PC-3 (cell line): Measurements from ENCODE around the gene HMSD. TPM values are rescaled to one million over a fixed set of nuclear protein-coding genes. Genes with fewer than 3 reads are reported as not detected.

ENCODE experiments used
- ATAC-seq: fragments of 200-7000 bp; cut with Tn5 transposase; 2 replicates; pipeline ENCODE4 v1.9.1; 2020; ENCODE audit warnings: mild to moderate bottlenecking, moderate library complexity
- BruUV-seq: library from RNA; stranded (reverse); fragments of 400-500 nt; replicated peaks from 2 replicates; lab custom pipeline; 2021; lab: Mats Ljungman, UMichigan
- CTCF ChIA-PET: fragments of 300-600 bp; sonication (Branson Sonifier 250); formaldehyde crosslinking; loops from one replicate; lab custom pipeline; 2022; ENCODE audit warnings: antibody characterized with exemption; lab: Charles Lee
- POLR2A ChIA-PET: fragments of 300-600 bp; sonication (Branson Sonifier 250); formaldehyde crosslinking; loops from one replicate; lab custom pipeline; 2022; ENCODE audit warnings: antibody characterized with exemption; ENCODE audit not compliant: unreplicated experiment; lab: Charles Lee
- DNase-seq: peaks from one replicate; pipeline ENCODE4 v3.0.0-alpha.2; 2015
- H2AFZ ChIP-seq: fragments of 300-600 bp; sonication (generic); 2 replicates; pipeline ENCODE4 v1.6.0; 2016; ENCODE audit warnings: antibody characterized with exemption, low read length
- H3F3A ChIP-seq: fragments of 300-600 bp; sonication (generic); one replicate; pipeline ENCODE4 v1.6.0; 2017; ENCODE audit warnings: antibody characterized with exemption, low read length, control low read depth, mild to moderate bottlenecking; ENCODE audit not compliant: unreplicated experiment
- H3K27ac ChIP-seq: fragments of 300-600 bp; sonication (generic); 2 replicates; pipeline ENCODE4 v1.5.1; 2016; ENCODE audit warnings: mild to moderate bottlenecking, low read length
- H3K27me3 ChIP-seq: fragments of 300-600 bp; sonication (generic); 2 replicates; pipeline ENCODE4 v1.6.1; 2016; ENCODE audit warnings: low read length, mixed read lengths
- H3K36me3 ChIP-seq: fragments of 300-600 bp; sonication (generic); 2 replicates; pipeline ENCODE4 v1.6.1; 2016; ENCODE audit warnings: low read depth, mixed run types, low read length, mixed read lengths
- H3K4me1 ChIP-seq: fragments of 300-600 bp; sonication (generic); 2 replicates; pipeline ENCODE4 v1.5.1; 2016; ENCODE audit warnings: low read length; ENCODE audit not compliant: insufficient read depth
- H3K4me2 ChIP-seq: fragments of 300-600 bp; sonication (generic); 2 replicates; pipeline ENCODE4 v1.6.0; 2016; ENCODE audit warnings: low read length
- H3K4me3 ChIP-seq: fragments of 300-600 bp; sonication (generic); 2 replicates; pipeline ENCODE4 v1.5.1; 2016; ENCODE audit warnings: mild to moderate bottlenecking, low read length, mixed read lengths
- H3K79me2 ChIP-seq: fragments of 300-600 bp; sonication (generic); 2 replicates; pipeline ENCODE4 v1.6.1; 2017; ENCODE audit warnings: low read length, mixed read lengths
- H3K9ac ChIP-seq: fragments of 300-600 bp; sonication (generic); 2 replicates; pipeline ENCODE4 v1.6.0; 2016; ENCODE audit warnings: mild to moderate bottlenecking, low read length
- H3K9me2 ChIP-seq: fragments of 300-600 bp; sonication (generic); replicated peaks from 2 replicates; pipeline ENCODE4 v1.6.1; 2016; ENCODE audit warnings: mixed run types, low read length, mixed read lengths
- H3K9me3 ChIP-seq: fragments of 300-600 bp; sonication (generic); 2 replicates; pipeline ENCODE4 v1.6.1; 2016; ENCODE audit warnings: low read length, mixed read lengths
- H4K20me1 ChIP-seq: fragments of 300-600 bp; sonication (generic); 2 replicates; pipeline ENCODE4 v1.6.1; 2016; ENCODE audit warnings: low read length, mixed read lengths
- EZH2 ChIP-seq: fragments of 300-600 bp; sonication (generic); IDR thresholded peaks from one replicate; pipeline ENCODE4 v1.6.1; 2017; ENCODE audit warnings: antibody characterized with exemption, mild to moderate bottlenecking, low read length; ENCODE audit not compliant: unreplicated experiment
- EZH2phosphoT487 ChIP-seq: fragments of 300-600 bp; sonication (generic); IDR thresholded peaks from 2 replicates; pipeline ENCODE4 v1.6.1; 2018; ENCODE audit warnings: mild to moderate bottlenecking, antibody characterized with exemption, low read length, borderline replicate concordance
- intact Hi-C: fragments of 100-400 bp; cut with micrococcal nuclease; formaldehyde crosslinking; loops from 2 replicates; pipeline ENCODE4 v1.9.0; 2023
- total RNA-seq: library from RNA; depleted of rRNA; stranded (reverse); fragments of >200 nt; gene quantifications from 2 replicates; pipeline ENCODE4 v1.2.3, GENCODE V29; 2014
- TF ChIP-seq, protein P1 (sequence below): fragments of 300-600 bp; sonication (generic); conservative IDR thresholded peaks from 2 replicates; pipeline ENCODE4 v1.5.1; 2017; ENCODE audit warnings: antibody characterized with exemption, low read depth, mild to moderate bottlenecking, low read length

The HMSD gene
- total RNA-seq, 1 experiment from 2014 or later, result 0.40 TPM

DNA sequence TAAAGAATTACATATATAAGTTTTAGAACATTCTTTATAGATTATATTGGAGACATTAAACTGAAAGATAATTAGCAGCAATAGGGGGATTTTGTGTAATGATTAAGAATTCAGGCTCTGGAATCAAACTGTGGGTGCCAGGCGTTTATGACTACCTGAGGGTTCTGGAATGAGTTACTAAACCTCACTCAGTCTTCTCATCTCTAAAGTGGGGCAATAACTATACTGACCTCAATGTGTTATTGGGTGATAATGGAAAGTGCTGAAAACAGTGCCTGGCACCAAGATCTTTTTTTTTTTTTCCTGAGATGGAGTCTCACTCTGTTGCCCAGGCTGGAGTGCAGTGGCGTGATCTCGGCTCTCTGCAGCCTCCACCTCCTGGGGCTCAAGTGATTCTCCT lies 27.9 kb downstream of the HMSD start:
- POLR2A ChIA-PET, result no interaction called here

GRCh38 chr18:63979409-63979920 lies 30.4 kb downstream of the HMSD start:
- ChIA-PET CTCF (no interaction called here), POLR2A (no interaction called here)
- H3K27me3 ChIP-seq, result no peaks in the 10 kb centered on the region
- H3K4me2 ChIP-seq, result peak overlapping the region; percentile 38; the same call in 1 of the 2 replicates
- no peaks in the 10 kb centered on the region for H3K9me2 ChIP-seq
- BruUV-seq, result no TSS peak
- peak; percentile 71 for ATAC-seq
- H3K9ac ChIP-seq, result no peak overlapping the region
- H3K27ac ChIP-seq, result no peak overlapping the region
- H3K4me3 ChIP-seq, result no peak overlapping the region
- 0 out of 2 replicates have a peak, but pooled peaks cover 3% of the 10 kb centered on the region for H3K4me1 ChIP-seq
- peaks cover 26% of the 10 kb centered on the region for H3K79me2 ChIP-seq
- intact Hi-C loops, result loop anchor here (1.0 to 2.0 kb wide), 4 partner anchors 16 to 129 kb away; partner anchors contain the start of gene HMSD
- no peaks in the 10 kb centered on the region for H3F3A ChIP-seq
- DNase-seq, result peak; percentile 79
- H3K36me3 ChIP-seq, result peaks cover 36% of the 10 kb centered on the region
- H4K20me1 ChIP-seq, result peaks cover 3% of the 10 kb centered on the region; the same call in 1 of the 2 replicates
- no peaks in the 10 kb centered on the region for H3K9me3 ChIP-seq
- TF ChIP-seq EZH2, result no peak
- TF ChIP-seq, protein P1, sequence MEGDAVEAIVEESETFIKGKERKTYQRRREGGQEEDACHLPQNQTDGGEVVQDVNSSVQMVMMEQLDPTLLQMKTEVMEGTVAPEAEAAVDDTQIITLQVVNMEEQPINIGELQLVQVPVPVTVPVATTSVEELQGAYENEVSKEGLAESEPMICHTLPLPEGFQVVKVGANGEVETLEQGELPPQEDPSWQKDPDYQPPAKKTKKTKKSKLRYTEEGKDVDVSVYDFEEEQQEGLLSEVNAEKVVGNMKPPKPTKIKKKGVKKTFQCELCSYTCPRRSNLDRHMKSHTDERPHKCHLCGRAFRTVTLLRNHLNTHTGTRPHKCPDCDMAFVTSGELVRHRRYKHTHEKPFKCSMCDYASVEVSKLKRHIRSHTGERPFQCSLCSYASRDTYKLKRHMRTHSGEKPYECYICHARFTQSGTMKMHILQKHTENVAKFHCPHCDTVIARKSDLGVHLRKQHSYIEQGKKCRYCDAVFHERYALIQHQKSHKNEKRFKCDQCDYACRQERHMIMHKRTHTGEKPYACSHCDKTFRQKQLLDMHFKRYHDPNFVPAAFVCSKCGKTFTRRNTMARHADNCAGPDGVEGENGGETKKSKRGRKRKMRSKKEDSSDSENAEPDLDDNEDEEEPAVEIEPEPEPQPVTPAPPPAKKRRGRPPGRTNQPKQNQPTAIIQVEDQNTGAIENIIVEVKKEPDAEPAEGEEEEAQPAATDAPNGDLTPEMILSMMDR, result peak; percentile 90
- no peak overlapping the region for H2AFZ ChIP-seq

More for the DNA sequence above, 27.9 kb downstream of the HMSD start:
- Histone ChIP-seq H3K4me3 (no peak overlapping the region), H3K27me3 (no peaks in the 10 kb centered on the region), H3K9me3 (no peaks in the 10 kb centered on the region), H3K36me3 (peaks cover 19% of the 10 kb centered on the region), H3K9ac (no peak overlapping the region), H3K79me2 (peaks cover 36% of the 10 kb centered on the region), H3F3A (no peaks in the 10 kb centered on the region), H3K4me2 (no peak overlapping the region), H3K4me1 (0 out of 2 replicates have a peak, but pooled peaks cover 3% of the 10 kb centered on the region), H2AFZ (no peak overlapping the region), H4K20me1 (peaks cover 3% of the 10 kb centered on the region; the same call in 1 of the 2 replicates), H3K27ac (no peak overlapping the region), H3K9me2 (no peaks in the 10 kb centered on the region)
- DNase-seq (no peak), ATAC-seq (no peak)
- BruUV-seq, result no TSS peak
- CTCF ChIA-PET, result no interaction called here
- TF ChIP-seq, protein P1, result no peak
- TF ChIP-seq EZH2, result no peak
- TF ChIP-seq EZH2phosphoT487, result no peak
- intact Hi-C loops, result no loop called here

GRCh38 chr18:63980027-63980426 lies 30.9 kb downstream of the HMSD start:
- Histone ChIP-seq H4K20me1 (no peaks in the 10 kb centered on the region), H3K36me3 (peaks cover 41% of the 10 kb centered on the region), H3F3A (no peaks in the 10 kb centered on the region), H3K4me2 (no peak overlapping the region), H3K27me3 (no peaks in the 10 kb centered on the region), H3K79me2 (peaks cover 21% of the 10 kb centered on the region), H3K4me3 (no peak overlapping the region), H2AFZ (no peak overlapping the region), H3K9ac (no peak overlapping the region), H3K9me3 (no peaks in the 10 kb centered on the region), H3K9me2 (no peaks in the 10 kb centered on the region), H3K27ac (no peak overlapping the region), H3K4me1 (0 out of 2 replicates have a peak, but pooled peaks cover 3% of the 10 kb centered on the region)
- ATAC-seq (no peak), DNase-seq (no peak)
- no TSS peak for BruUV-seq
- TF ChIP-seq EZH2 (no peak), EZH2phosphoT487 (no peak)
- TF ChIP-seq, protein P1, result no peak
- ChIA-PET POLR2A (no interaction called here), CTCF (no interaction called here)
- intact Hi-C loops, result no loop called here
